ENCODE data around the gene SLC13A4. TPM values are rescaled to one million over a fixed set of nuclear protein-coding genes. Genes with fewer than 3 reads are reported as not detected.
A peak's percentile ranks its signal among the peaks of the same experiment; 100 is the strongest.

SLC13A4 gene
- total RNA-seq, 6 donors from 2014 or later = 0.20 to 0.30 TPM; not detected in 4

DNA sequence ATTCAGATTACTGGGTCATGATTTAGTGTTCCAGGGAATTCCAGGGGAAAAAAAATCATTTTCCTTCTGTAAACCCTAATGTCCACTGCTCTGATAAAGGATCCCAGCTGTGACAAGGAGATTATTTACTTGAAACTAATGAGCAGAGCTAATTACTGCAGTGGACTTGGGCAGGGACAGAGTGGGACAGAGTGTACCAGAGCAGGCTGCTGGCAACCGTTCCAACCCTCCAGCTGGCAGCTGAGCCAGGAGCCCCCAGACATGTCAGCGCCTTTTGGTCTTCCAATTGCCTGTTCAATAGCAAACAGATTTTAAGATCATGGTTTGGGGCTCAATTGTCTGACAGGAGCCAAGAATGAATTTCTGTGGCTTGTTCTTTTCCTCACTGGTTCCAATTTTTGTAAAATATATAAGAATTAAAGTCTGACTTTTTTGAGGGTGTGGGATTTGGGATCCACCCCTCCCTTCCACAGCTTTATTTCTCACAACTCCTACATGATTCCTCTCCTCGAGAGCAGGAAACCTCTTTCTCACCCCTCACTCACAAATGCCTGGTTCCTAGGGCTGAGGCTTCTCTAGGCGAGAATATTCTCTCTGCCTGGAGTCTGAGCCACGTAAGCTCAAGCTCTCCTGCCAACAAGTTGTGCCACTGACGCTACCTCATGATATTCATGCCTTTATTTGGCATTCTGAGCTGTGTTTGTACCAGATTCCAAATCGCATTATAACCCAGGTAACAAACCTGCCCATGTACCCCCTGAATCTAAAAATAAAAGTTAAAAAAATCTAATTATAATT is 41.2 kb upstream of the SLC13A4 start:
- 78 to 83% methylated on average over 7 of the region's 7 CpGs for WGBS, 2 donors

DNA sequence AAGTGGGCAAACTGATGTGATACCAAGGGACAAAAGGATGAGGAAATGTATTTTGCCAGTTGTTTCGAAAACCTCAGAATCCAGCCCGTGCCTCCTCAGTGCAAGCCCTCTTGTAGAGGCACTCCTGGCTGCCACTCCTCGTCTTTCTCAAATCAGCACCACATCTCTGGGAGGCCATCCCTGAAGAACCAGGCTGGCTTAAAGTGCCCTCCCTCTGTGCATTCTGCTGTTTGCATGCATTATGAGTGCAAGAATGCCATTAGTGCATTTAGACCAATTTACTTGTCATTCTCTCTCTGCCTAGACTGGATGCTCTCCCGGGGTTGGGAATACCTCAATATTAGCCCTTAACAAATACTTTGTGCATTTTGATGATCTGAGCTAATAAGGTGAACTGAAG is 40.5 kb upstream of the SLC13A4 start:
- TF ChIP-seq POLR2AphosphoS5 (IDR thresholded peaks at IDR 0.05) (no peak), EP300 (IDR thresholded peaks at IDR 0.05) (no peak), POLR2A (IDR thresholded peaks at IDR 0.05) (no peak)
- TF ChIP-seq, protein P1, sequence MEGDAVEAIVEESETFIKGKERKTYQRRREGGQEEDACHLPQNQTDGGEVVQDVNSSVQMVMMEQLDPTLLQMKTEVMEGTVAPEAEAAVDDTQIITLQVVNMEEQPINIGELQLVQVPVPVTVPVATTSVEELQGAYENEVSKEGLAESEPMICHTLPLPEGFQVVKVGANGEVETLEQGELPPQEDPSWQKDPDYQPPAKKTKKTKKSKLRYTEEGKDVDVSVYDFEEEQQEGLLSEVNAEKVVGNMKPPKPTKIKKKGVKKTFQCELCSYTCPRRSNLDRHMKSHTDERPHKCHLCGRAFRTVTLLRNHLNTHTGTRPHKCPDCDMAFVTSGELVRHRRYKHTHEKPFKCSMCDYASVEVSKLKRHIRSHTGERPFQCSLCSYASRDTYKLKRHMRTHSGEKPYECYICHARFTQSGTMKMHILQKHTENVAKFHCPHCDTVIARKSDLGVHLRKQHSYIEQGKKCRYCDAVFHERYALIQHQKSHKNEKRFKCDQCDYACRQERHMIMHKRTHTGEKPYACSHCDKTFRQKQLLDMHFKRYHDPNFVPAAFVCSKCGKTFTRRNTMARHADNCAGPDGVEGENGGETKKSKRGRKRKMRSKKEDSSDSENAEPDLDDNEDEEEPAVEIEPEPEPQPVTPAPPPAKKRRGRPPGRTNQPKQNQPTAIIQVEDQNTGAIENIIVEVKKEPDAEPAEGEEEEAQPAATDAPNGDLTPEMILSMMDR (IDR thresholded peaks at IDR 0.05) = no peak
- Histone ChIP-seq H3K9me3 (no peaks in the 10 kb centered on the region), H3K27ac (no peak overlapping the region), H3K27me3 (no peaks in the 10 kb centered on the region), H3K36me3 (no peaks in the 10 kb centered on the region), H3K4me3 (no peak overlapping the region), H3K4me1 (peaks cover 4 to 11% (median 6%) of the 10 kb centered on the region in 4 donors)
- ATAC-seq (ENCODE audit: low FRiP score in 2 of 2) (no peak), DNase-seq (no peak)
- 49 to 67% methylated on average over 4 of the region's 4 CpGs for WGBS, 2 donors

More for the DNA sequence above, 41.2 kb upstream of the SLC13A4 start:
- no peaks in the 10 kb centered on the region for H3K36me3 ChIP-seq
- no peak overlapping the region for H3K4me3 ChIP-seq
- ATAC-seq (ENCODE audit: low FRiP score in 2 of 2) (peak in 1 of 2 donors; percentile 34), DNase-seq (no peak)
- TF ChIP-seq POLR2AphosphoS5 (IDR thresholded peaks at IDR 0.05) = peak in 1 of 2 donors; percentile 23
- TF ChIP-seq, protein P1 (IDR thresholded peaks at IDR 0.05) = no peak
- no peaks in the 10 kb centered on the region for H3K27me3 ChIP-seq
- H3K27ac ChIP-seq = peak overlapping the region; percentile 13 to 27 (median 16)
- H3K9me3 ChIP-seq = no peaks in the 10 kb centered on the region
- H3K4me1 ChIP-seq = peaks cover 11 to 18% (median 13%) of the 10 kb centered on the region in 4 donors

DNA sequence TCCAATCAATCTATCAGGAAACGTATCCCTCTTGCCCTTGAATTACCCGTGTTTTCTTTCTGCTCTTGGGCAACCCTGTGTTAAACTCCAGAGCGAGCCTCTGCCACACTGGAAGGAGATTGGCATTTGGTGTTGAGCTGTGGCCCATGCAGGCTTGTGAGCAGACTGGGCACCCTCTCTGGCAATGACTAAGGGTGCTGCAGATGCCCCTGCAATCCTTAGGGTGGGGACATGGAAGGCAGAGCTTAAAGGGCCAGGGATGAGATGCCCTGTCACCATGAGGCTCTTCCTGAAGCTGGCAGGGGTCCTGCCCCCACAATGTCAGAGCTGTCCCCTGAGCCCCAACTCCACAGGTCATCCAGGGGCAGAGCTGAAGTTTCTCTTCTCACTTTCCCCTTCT is 40.1 kb upstream of the SLC13A4 start:
- Histone ChIP-seq H3K36me3 (no peaks in the 10 kb centered on the region), H3K27ac (no peak overlapping the region), H3K9me3 (no peaks in the 10 kb centered on the region), H3K27me3 (no peaks in the 10 kb centered on the region), H3K4me1 (peaks cover 0 to 7% (median 4%) of the 10 kb centered on the region in 4 donors), H3K4me3 (no peak overlapping the region)
- DNase-seq (no peak), ATAC-seq (ENCODE audit: low FRiP score in 2 of 2) (no peak)
- WGBS, 2 donors = 75 to 78% methylated on average over 3 of the region's 3 CpGs
- TF ChIP-seq, protein P1 (IDR thresholded peaks at IDR 0.05) = no peak
- TF ChIP-seq POLR2A (IDR thresholded peaks at IDR 0.05) = no peak
- no peak for TF ChIP-seq POLR2AphosphoS5 (IDR thresholded peaks at IDR 0.05)
- no peak for TF ChIP-seq EP300 (IDR thresholded peaks at IDR 0.05)

DNA sequence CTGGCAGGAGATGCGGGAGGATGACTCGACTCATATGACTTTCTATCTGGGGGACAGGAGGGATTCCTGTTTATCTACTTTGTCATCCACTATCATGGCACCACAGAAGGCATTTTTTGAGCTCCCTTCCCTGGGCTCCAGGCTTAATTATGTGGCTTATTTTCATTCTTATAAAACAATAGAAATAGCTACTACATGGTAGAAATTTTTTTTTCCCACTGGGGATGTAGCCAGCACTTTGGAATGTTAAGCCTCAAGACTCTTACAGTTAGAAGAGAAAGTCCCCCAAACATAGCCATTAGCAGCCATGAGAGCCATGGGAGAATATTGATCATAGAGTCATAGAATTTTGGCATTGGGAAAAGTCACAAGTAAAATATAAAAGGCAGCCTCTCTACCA is 35.3 kb upstream of the SLC13A4 start:
- 75 to 88% methylated on average over 2 of the region's 2 CpGs for WGBS, 2 donors

More for the DNA sequence above, 35.3 kb upstream of the SLC13A4 start:
- peaks cover 2 to 11% (median 5%) of the 10 kb centered on the region in 4 donors for H3K4me1 ChIP-seq
- no peak overlapping the region for H3K27ac ChIP-seq
- no peaks in the 10 kb centered on the region for H3K36me3 ChIP-seq
- H3K27me3 ChIP-seq = no peaks in the 10 kb centered on the region
- ATAC-seq (ENCODE audit: low FRiP score in 2 of 2) (no peak), DNase-seq (no peak)
- TF ChIP-seq POLR2AphosphoS5 (IDR thresholded peaks at IDR 0.05) = no peak
- TF ChIP-seq, protein P1 (IDR thresholded peaks at IDR 0.05) = no peak
- no peak for TF ChIP-seq POLR2A (IDR thresholded peaks at IDR 0.05)
- no peak for TF ChIP-seq EP300 (IDR thresholded peaks at IDR 0.05)
- no peak overlapping the region for H3K4me3 ChIP-seq
- no peaks in the 10 kb centered on the region for H3K9me3 ChIP-seq

All from upper lobe of left lung (tissue), 6 donors.